ENCODE measurements around the gene NELFA. TPM values are rescaled to one million over a fixed set of nuclear protein-coding genes. Genes with fewer than 3 reads are reported as not detected.

Gene NELFA
- total RNA-seq (10 to 100 TPM in 4 of 5 donors, 1 to 10 TPM in 1; 5.8 to 82.9 (median 21.0) TPM), polyA plus RNA-seq (10 to 100 TPM; 13.6 to 28.5 (median 15.5) TPM)
- long read RNA-seq, donor 1, partial matches to known transcripts: 0 of 5 reads
- long read RNA-seq, donor 1, other reads (novel, unspliced or antisense): 0 of 5 reads
- long read RNA-seq, donor 2, partial matches to known transcripts: 0 of 5 reads
- long read RNA-seq, donor 2, other reads (novel, unspliced or antisense): 0 of 5 reads
- long read RNA-seq, donor 3, partial matches to known transcripts: 10 of 13 reads
- long read RNA-seq, donor 3, other reads (novel, unspliced or antisense): 0 of 13 reads
- long read RNA-seq, donor 4: 0 reads
- long read RNA-seq, donor 5, transcript NELFA-202 (11 exons, 3,343 nt): major isoform, 5 of 5 reads
- long read RNA-seq, donor 5, partial matches to known transcripts: 0 of 5 reads
- long read RNA-seq, donor 5, other reads (novel, unspliced or antisense): 0 of 5 reads
- long read RNA-seq, donor 6: 0 reads
- long read RNA-seq, donor 7, partial matches to known transcripts: 12 of 37 reads
- long read RNA-seq, donor 7, other reads (novel, unspliced or antisense): 22 of 37 reads
- long read RNA-seq, donor 8, partial matches to known transcripts: 0 of 3 reads
- long read RNA-seq, donor 8, other reads (novel, unspliced or antisense): 0 of 3 reads
- long read RNA-seq, donor 9, partial matches to known transcripts: 21 of 68 reads
- long read RNA-seq, donor 9, other reads (novel, unspliced or antisense): 45 of 68 reads
- long read RNA-seq, donor 10, partial matches to known transcripts: 0 of 4 reads
- long read RNA-seq, donor 10, other reads (novel, unspliced or antisense): 0 of 4 reads

GRCh38 chr4:2008921-2009650, at the start of gene NELFA:
TSS of gene NELFA (minus strand) at chr4:2008974. CDS start at chr4:2008959, 15 bp downstream.
- TF ChIP-seq, protein P1, sequence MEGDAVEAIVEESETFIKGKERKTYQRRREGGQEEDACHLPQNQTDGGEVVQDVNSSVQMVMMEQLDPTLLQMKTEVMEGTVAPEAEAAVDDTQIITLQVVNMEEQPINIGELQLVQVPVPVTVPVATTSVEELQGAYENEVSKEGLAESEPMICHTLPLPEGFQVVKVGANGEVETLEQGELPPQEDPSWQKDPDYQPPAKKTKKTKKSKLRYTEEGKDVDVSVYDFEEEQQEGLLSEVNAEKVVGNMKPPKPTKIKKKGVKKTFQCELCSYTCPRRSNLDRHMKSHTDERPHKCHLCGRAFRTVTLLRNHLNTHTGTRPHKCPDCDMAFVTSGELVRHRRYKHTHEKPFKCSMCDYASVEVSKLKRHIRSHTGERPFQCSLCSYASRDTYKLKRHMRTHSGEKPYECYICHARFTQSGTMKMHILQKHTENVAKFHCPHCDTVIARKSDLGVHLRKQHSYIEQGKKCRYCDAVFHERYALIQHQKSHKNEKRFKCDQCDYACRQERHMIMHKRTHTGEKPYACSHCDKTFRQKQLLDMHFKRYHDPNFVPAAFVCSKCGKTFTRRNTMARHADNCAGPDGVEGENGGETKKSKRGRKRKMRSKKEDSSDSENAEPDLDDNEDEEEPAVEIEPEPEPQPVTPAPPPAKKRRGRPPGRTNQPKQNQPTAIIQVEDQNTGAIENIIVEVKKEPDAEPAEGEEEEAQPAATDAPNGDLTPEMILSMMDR (IDR thresholded peaks at IDR 0.05): peak in 5 of 7 experiments; percentile 15 to 86 (median 38)
- TF ChIP-seq POLR2A (IDR thresholded peaks at IDR 0.05) (peak in 2 of 4 donors; percentile 34 to 47), EP300 (IDR thresholded peaks at IDR 0.05) (no peak), POLR2AphosphoS5 (IDR thresholded peaks at IDR 0.05) (peak; percentile 70 to 95 (median 87))
- Histone ChIP-seq H3K27ac (peak within 1 kb of the TSS; percentile 93 to 100 (median 99)), H3K4me3 (peak within 1 kb of the TSS; percentile 84 to 100 (median 98)), H3K27me3 (no peaks in the 10 kb centered on the region), H3K9me3 (no peaks in the 10 kb centered on the region), H3K4me1 (peaks cover 20 to 39% (median 32%) of the 10 kb centered on the region in 4 donors), H3K36me3 (peaks cover 5 to 24% (median 23%) of the 10 kb centered on the region in 4 donors)
- 0 to 1% (median 1%) methylated on average over 18 to 95 of the region's 95 CpGs for WGBS, 5 donors
- peak; percentile 98 for DNase-seq
- intact Hi-C loops (cut with DNase I; ENCODE audit: low total_unique reads): no loop called here

DNA sequence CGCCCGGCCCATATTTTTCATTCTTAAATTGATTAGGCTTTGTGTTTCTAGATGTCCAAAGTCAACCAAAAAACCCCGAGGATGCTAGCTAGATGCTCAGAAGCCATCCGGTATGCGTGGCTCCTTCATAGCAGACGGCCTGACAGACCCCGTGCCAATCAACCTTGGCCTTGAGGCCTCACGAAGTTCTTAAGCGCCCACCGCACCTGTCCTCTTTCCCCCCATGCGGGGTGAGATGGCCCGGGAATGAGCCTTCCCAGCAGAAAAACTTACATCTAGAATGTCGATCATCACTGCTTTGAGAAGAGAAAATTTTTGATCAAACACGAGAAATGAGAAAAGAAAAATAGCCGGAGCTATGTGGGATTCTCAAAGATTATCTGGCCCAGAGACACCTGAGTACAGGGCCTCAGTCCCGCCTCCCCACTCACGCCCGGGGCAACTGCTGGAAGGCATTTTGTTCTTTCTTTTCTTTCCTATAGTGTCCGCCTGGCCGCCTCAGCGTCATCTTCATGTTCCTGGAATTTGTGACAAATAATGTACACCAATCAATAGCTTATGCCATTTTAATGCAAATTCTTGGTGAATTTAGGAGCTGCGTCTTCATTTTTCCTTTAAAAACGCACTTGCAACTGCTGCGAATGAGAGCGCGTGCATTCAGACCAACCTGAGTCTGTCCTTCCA, 48.8 kb upstream of the NELFA start:
- 71 to 81% (median 76%) methylated on average over 26 of the region's 26 CpGs for WGBS, 5 donors
- intact Hi-C loops (cut with DNase I; ENCODE audit: low total_unique reads): no loop called here
- TF ChIP-seq POLR2AphosphoS5 (IDR thresholded peaks at IDR 0.05) (no peak), POLR2A (IDR thresholded peaks at IDR 0.05) (no peak), EP300 (IDR thresholded peaks at IDR 0.05) (no peak)
- TF ChIP-seq, protein P1 (IDR thresholded peaks at IDR 0.05): no peak
- Histone ChIP-seq H3K9me3 (no peaks in the 10 kb centered on the region), H3K27me3 (peaks cover 18 to 94% (median 43%) of the 10 kb centered on the region in 3 donors), H3K27ac (no peak overlapping the region), H3K4me1 (peaks cover 20 to 24% (median 23%) of the 10 kb centered on the region in 4 donors), H3K36me3 (no peaks in the 10 kb centered on the region), H3K4me3 (no peak overlapping the region)
- DNase-seq: no peak

DNA sequence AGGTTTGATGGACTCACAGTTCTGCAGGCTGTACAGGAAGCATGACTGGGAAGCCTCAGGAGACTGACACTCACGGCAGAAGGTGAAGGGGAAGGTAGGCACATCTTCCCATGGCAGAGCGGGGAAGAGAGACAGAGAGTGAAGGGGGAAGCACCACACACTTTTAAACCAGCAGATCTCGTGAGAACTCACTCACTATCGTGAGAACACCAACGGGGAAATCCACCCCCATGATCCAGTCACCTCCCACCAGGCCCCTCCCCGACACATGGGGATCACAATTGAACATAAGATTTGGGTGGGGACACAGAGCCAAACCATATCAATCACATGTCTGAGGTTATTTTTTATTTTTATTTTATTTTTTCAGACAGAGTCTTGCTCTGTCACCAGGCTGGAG, 45.4 kb upstream of the NELFA start:
- Histone ChIP-seq H3K27me3 (peaks cover 12 to 86% (median 20%) of the 10 kb centered on the region in 3 donors), H3K4me3 (no peak overlapping the region), H3K36me3 (no peaks in the 10 kb centered on the region), H3K27ac (no peak overlapping the region), H3K9me3 (no peaks in the 10 kb centered on the region), H3K4me1 (peaks cover 7 to 9% (median 8%) of the 10 kb centered on the region in 4 donors)
- DNase-seq: no peak
- 68 to 86% (median 74%) methylated on average over 6 of the region's 6 CpGs for WGBS, 5 donors
- intact Hi-C loops (cut with DNase I; ENCODE audit: low total_unique reads): no loop called here
- TF ChIP-seq, protein P1 (IDR thresholded peaks at IDR 0.05): no peak
- TF ChIP-seq POLR2A (IDR thresholded peaks at IDR 0.05) (no peak), EP300 (IDR thresholded peaks at IDR 0.05) (no peak), POLR2AphosphoS5 (IDR thresholded peaks at IDR 0.05) (no peak)
